CD14-positive monocyte (primary cell): ENCODE measurements around the gene RSPO3. TPM values are rescaled to one million over a fixed set of nuclear protein-coding genes. Genes with fewer than 3 reads are reported as not detected.

Experiments
- DNase-seq, 3 donors: peaks; one replicate each; pipeline ENCODE4 v3.0.0-alpha.2; 2011 to 2022
- H2AFZ ChIP-seq: 2 replicates; pipeline ENCODE4 v1.6.0; 2012; ENCODE audit warnings: mild to moderate bottlenecking, low read depth, low read length, inconsistent platforms; ENCODE audit not compliant: insufficient read depth, poor library complexity, severe bottlenecking
- H3K27ac ChIP-seq, 2 donors: 1 replicate in 1 of 2; 2 replicates in 1 of 2; pipeline ENCODE4 v1.5.1; 2012 to 2013; ENCODE audit warnings: low read length in 2 of 2, control low read depth in 1 of 2, inconsistent platforms in 1 of 2, low read depth in 1 of 2, mild to moderate bottlenecking in 1 of 2
- H3K27me3 ChIP-seq, 2 donors: one replicate each; pipeline versions ENCODE4 v1.6.0 to v1.6.1; 2011 to 2013; ENCODE audit warnings: low read length in 2 of 2; ENCODE audit not compliant: control insufficient read depth in 2 of 2, insufficient read depth in 2 of 2
- H3K36me3 ChIP-seq, 2 donors: replicated peaks in 1 of 2; 1 replicate in 1 of 2; 2 replicates in 1 of 2; pipeline versions ENCODE4 v1.5.1 to v1.6.1; 2012 to 2013; ENCODE audit warnings: low read length in 2 of 2, control low read depth in 1 of 2, inconsistent platforms in 1 of 2, mild to moderate bottlenecking in 1 of 2; ENCODE audit not compliant: insufficient read depth in 2 of 2, control insufficient read depth in 1 of 2
- H3K4me1 ChIP-seq, 2 donors: 1 replicate in 1 of 2; 2 replicates in 1 of 2; pipeline versions ENCODE4 v1.5.1 to v1.6.1; 2012 to 2013; ENCODE audit warnings: low read length in 2 of 2, control low read depth in 1 of 2, inconsistent platforms in 1 of 2, mild to moderate bottlenecking in 1 of 2, moderate library complexity in 1 of 2; ENCODE audit not compliant: insufficient read depth in 2 of 2, control insufficient read depth in 1 of 2
- H3K4me2 ChIP-seq: replicated peaks from 2 replicates; pipeline ENCODE3; 2012; ENCODE audit warnings: low read length, moderate library complexity, mild to moderate bottlenecking; ENCODE audit not compliant: poor library complexity, severe bottlenecking; ENCODE audit errors: extremely low read depth
- H3K4me3 ChIP-seq, 3 experiments: fragments of 200-600 bp in 1 of 3; sonication (generic) in 1 of 3; replicated peaks in 1 of 3; 1 replicate in 2 of 3; 2 replicates in 1 of 3; pipeline ENCODE4 v1.5.1; 2011 to 2013; ENCODE audit warnings: low read length in 3 of 3, mild to moderate bottlenecking in 3 of 3, control low read depth in 2 of 3, low read depth in 2 of 3, inconsistent platforms in 1 of 3, moderate library complexity in 1 of 3
- H3K79me2 ChIP-seq: 2 replicates; pipeline ENCODE4 v1.6.0; 2012; ENCODE audit warnings: mild to moderate bottlenecking, control low read depth, inconsistent platforms, low read length, moderate library complexity; ENCODE audit not compliant: insufficient read depth
- H3K9ac ChIP-seq: 2 replicates; pipeline ENCODE4 v1.6.0; 2017; ENCODE audit warnings: low read length, mild to moderate bottlenecking; ENCODE audit not compliant: insufficient read depth, poor library complexity, severe bottlenecking
- H3K9me3 ChIP-seq, 2 donors: replicated peaks in 1 of 2; 1 replicate in 1 of 2; 2 replicates in 1 of 2; pipeline versions ENCODE4 v1.5.1 to v1.6.1; 2012 to 2013; ENCODE audit warnings: low read length in 2 of 2, control low read depth in 1 of 2; ENCODE audit not compliant: control insufficient read depth in 1 of 2, insufficient read depth in 1 of 2
- H4K20me1 ChIP-seq: 2 replicates; pipeline ENCODE4 v1.6.0; 2012; ENCODE audit warnings: mild to moderate bottlenecking, low read length, control low read depth, moderate library complexity; ENCODE audit not compliant: insufficient read depth
- H3K27ac Mint-ChIP-seq, 7 donors: one replicate each; pipeline ENCODE4 v1.8.0; 2020; ENCODE audit warnings: mild to moderate bottlenecking in 7 of 7, mixed read lengths in 7 of 7, moderate library complexity in 6 of 7, inconsistent platforms in 2 of 7
- H3K27me3 Mint-ChIP-seq, 3 donors: one replicate each; pipeline ENCODE4 v1.8.0; 2021 to 2022; ENCODE audit warnings: low read depth in 3 of 3, mild to moderate bottlenecking in 3 of 3, mixed read lengths in 3 of 3, moderate library complexity in 3 of 3, inconsistent platforms in 1 of 3
- H3K36me3 Mint-ChIP-seq, 2 donors: one replicate each; pipeline ENCODE4 v1.8.0; 2020; ENCODE audit warnings: mixed read lengths in 2 of 2, inconsistent platforms in 1 of 2, mild to moderate bottlenecking in 1 of 2
- H3K4me1 Mint-ChIP-seq: one replicate; pipeline ENCODE4 v1.8.0; 2020; ENCODE audit warnings: mild to moderate bottlenecking, mixed read lengths
- H3K4me3 Mint-ChIP-seq, 2 donors: one replicate each; pipeline ENCODE4 v1.8.0; 2020; ENCODE audit warnings: mild to moderate bottlenecking in 2 of 2, mixed read lengths in 2 of 2, moderate library complexity in 1 of 2
- H3K9me3 Mint-ChIP-seq, 7 donors: one replicate each; pipeline ENCODE4 v1.8.0; 2020 to 2022; ENCODE audit warnings: mixed read lengths in 7 of 7, mild to moderate bottlenecking in 6 of 7, moderate library complexity in 6 of 7, inconsistent platforms in 2 of 7
- WGBS: methylation state at CpG from one replicate; pipeline ENCODE4 v1.1.5; 2013; ENCODE audit warnings: missing lambda C conversion rate; ENCODE audit not compliant: insufficient coverage; 5-methylcytosine and 5-hydroxymethylcytosine counted together
- intact Hi-C, 2 donors: fragments of 100-400 bp; cut with micrococcal nuclease; formaldehyde crosslinking; loops; one replicate each; pipeline versions ENCODE4 v1.15.0 to v1.15.1; 2023
- polyA plus RNA-seq, 3 donors: library from polyadenylated mRNA; depleted of rRNA in 1 of 3; unstranded in 2 of 3; stranded (reverse) in 1 of 3; fragments of 300-500 nt in 2 of 3; fragments of >200 nt in 1 of 3; fragmentation: Illumina TruSeq in 2 of 3; gene quantifications; 1 replicate in 2 of 3; 2 replicates in 1 of 3; pipeline ENCODE4 v1.2.3, GENCODE V29; 2012 to 2021
- TF ChIP-seq, protein P1 (sequence below): fragments of 200-600 bp; IDR thresholded peaks from one replicate; pipeline ENCODE4 v1.8.0; 2022; ENCODE audit warnings: antibody characterized with exemption, mild to moderate bottlenecking

The RSPO3 gene
- polyA plus RNA-seq, 3 donors: not detected

DNA sequence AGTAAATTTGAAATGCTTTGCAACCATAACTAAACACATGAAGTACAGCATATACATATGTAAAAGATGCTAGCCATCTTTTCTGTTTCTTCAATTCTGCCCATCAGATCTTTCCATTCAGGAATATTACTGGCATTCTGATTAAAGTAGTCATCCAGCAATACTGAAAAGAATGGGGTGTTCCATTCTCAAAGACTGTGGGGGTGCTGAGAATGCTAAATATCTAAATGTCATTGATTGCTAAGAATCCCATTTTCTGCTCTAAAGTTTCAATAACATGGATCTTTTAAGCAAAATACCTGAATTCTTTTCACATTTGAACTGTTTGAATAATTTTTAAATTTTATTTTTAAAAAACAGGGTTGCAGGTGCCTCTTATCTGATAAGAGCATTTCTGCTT, 6.2 kb downstream of the RSPO3 start:
- H3K4me2 ChIP-seq: no peak overlapping the region
- Mint-ChIP-seq H3K4me1 (peaks cover 10% of the 10 kb centered on the region), H3K36me3 (peaks cover 0 to 3% of the 10 kb centered on the region in 2 donors), H3K9me3 (peaks cover 0 to 6% (median 0%) of the 10 kb centered on the region in 7 donors), H3K27me3 (peaks cover 33 to 57% (median 54%) of the 10 kb centered on the region in 3 donors), H3K27ac (no peak overlapping the region), H3K4me3 (no peak overlapping the region)
- intact Hi-C loops: loop anchor here in 1 of 2 donors (10.0 kb wide), 1 partner anchor 320 kb away; no protein-coding TSS in a partner anchor
- peaks cover 8 to 10% of the 10 kb centered on the region in 2 donors for H3K4me1 ChIP-seq
- H3K9me3 ChIP-seq: peaks cover 0 to 16% of the 10 kb centered on the region in 2 donors
- H3K9ac ChIP-seq: no peak overlapping the region
- no peak overlapping the region for H3K4me3 ChIP-seq
- no peaks in the 10 kb centered on the region for H3K36me3 ChIP-seq
- H3K79me2 ChIP-seq: no peaks in the 10 kb centered on the region
- no peak overlapping the region for H2AFZ ChIP-seq
- no peak for DNase-seq
- H3K27me3 ChIP-seq: peaks cover 51 to 69% of the 10 kb centered on the region in 2 donors
- H4K20me1 ChIP-seq: no peaks in the 10 kb centered on the region
- H3K27ac ChIP-seq: no peak overlapping the region
- TF ChIP-seq, protein P1, sequence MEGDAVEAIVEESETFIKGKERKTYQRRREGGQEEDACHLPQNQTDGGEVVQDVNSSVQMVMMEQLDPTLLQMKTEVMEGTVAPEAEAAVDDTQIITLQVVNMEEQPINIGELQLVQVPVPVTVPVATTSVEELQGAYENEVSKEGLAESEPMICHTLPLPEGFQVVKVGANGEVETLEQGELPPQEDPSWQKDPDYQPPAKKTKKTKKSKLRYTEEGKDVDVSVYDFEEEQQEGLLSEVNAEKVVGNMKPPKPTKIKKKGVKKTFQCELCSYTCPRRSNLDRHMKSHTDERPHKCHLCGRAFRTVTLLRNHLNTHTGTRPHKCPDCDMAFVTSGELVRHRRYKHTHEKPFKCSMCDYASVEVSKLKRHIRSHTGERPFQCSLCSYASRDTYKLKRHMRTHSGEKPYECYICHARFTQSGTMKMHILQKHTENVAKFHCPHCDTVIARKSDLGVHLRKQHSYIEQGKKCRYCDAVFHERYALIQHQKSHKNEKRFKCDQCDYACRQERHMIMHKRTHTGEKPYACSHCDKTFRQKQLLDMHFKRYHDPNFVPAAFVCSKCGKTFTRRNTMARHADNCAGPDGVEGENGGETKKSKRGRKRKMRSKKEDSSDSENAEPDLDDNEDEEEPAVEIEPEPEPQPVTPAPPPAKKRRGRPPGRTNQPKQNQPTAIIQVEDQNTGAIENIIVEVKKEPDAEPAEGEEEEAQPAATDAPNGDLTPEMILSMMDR: no peak

DNA sequence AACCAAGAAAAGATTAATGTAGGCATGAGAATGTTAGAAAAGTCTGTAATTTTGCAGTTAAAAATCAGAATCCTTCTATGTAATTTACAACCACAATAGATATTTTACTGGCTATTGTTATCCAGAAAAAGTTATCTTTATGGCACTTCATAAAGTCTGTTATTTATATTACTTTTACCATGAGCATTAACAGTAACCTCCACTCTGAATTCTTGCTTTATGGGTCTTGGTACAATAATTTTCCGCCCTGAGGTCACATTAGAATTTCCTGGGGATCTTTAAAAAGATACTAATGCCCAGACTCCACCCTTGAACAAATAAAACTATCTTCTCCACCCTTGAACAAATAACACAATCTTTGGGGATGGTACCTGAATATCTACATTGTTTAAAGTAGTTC, 9.6 kb downstream of the RSPO3 start:
- intact Hi-C loops: loop anchor here in 1 of 2 donors (10.0 kb wide), 1 partner anchor 323 kb away; no protein-coding TSS in a partner anchor
- no peaks in the 10 kb centered on the region for H3K36me3 ChIP-seq
- no peak overlapping the region for H3K4me3 Mint-ChIP-seq
- H3K4me3 ChIP-seq: no peak overlapping the region
- peaks cover 32 to 42% of the 10 kb centered on the region in 2 donors for H3K27me3 ChIP-seq
- H3K27ac ChIP-seq: no peak overlapping the region
- peaks cover 9 to 32% (median 29%) of the 10 kb centered on the region in 3 donors for H3K27me3 Mint-ChIP-seq
- no peak overlapping the region for H3K9ac ChIP-seq
- TF ChIP-seq, protein P1: no peak
- no peaks in the 10 kb centered on the region for H3K79me2 ChIP-seq
- no peaks in the 10 kb centered on the region for H4K20me1 ChIP-seq
- H3K9me3 ChIP-seq: no peaks in the 10 kb centered on the region
- H3K36me3 Mint-ChIP-seq: no peaks in the 10 kb centered on the region
- no CpG with 5 or more reads among the region's 1 CpG for WGBS
- no peaks in the 10 kb centered on the region for H3K9me3 Mint-ChIP-seq
- no peaks in the 10 kb centered on the region for H3K4me1 Mint-ChIP-seq
- no peak overlapping the region for H3K4me2 ChIP-seq
- H2AFZ ChIP-seq: no peak overlapping the region
- no peak overlapping the region for H3K27ac Mint-ChIP-seq
- no peaks in the 10 kb centered on the region for H3K4me1 ChIP-seq
- no peak for DNase-seq
